HG02623 (cell line): Measurements from ENCODE around the gene EEF1G.
"Not testable (repeated sequence)": the region's sequence is repeated elsewhere in the genome, so short reads cannot be mapped to it uniquely, and the experiment has no call there.

Experiments
- ATAC-seq: cut with Tn5 transposase; IDR thresholded peaks from one replicate; pipeline ENCODE4 v1.9.1; 2021; ENCODE audit warnings: moderate library complexity; ENCODE audit not compliant: unreplicated experiment

Gene EEF1G

GRCh38 chr11:62578541-62578940 is 4.8 kb upstream of the EEF1G start:
- ATAC-seq, result no peak

GRCh38 chr11:62577046-62577714 is 3.5 kb upstream of the EEF1G start:
- ATAC-seq, result no peak

- ATAC-seq, result no peak
Observed at GRCh38 chr11:62575837-62576236, 2.1 kb upstream of the EEF1G start.

- ATAC-seq, result no peak
Observed at GRCh38 chr11:62575156-62575555, 1.5 kb upstream of the EEF1G start.

GRCh38 chr11:62574363-62575071 is 826 bp upstream of the EEF1G start:
- ATAC-seq, result no peak

- no peak for ATAC-seq
Observed at GRCh38 chr11:62573006-62573591, 592 bp downstream of the EEF1G start.

- no peak for ATAC-seq
Observed at GRCh38 chr11:62572431-62572830, 1.3 kb downstream of the EEF1G start.

- not testable (repeated sequence) for ATAC-seq
Observed at GRCh38 chr11:62571493-62571892, 2.2 kb downstream of the EEF1G start.

GRCh38 chr11:62570903-62571302 is 2.8 kb downstream of the EEF1G start:
- not testable (repeated sequence) for ATAC-seq

- no peak for ATAC-seq
Observed at GRCh38 chr11:62569611-62570010, 4.1 kb downstream of the EEF1G start.

- no peak for ATAC-seq
Observed at GRCh38 chr11:62567018-62567633, 6.6 kb downstream of the EEF1G start.

GRCh38 chr11:62566247-62566646 is 7.4 kb downstream of the EEF1G start:
- ATAC-seq, result no peak

- no peak for ATAC-seq
Observed at GRCh38 chr11:62565100-62565802, 8.4 kb downstream of the EEF1G start.

GRCh38 chr11:62561677-62562230 is 11.9 kb downstream of the EEF1G start:
- not testable (repeated sequence) for ATAC-seq

GRCh38 chr11:62560566-62561103 is 13.1 kb downstream of the EEF1G start:
- no peak for ATAC-seq

GRCh38 chr11:62559626-62560025 is 14.1 kb downstream of the EEF1G start:
- ATAC-seq, result not testable (repeated sequence)

GRCh38 chr11:62559204-62559603 is 14.5 kb downstream of the EEF1G start:
- ATAC-seq, result no peak

GRCh38 chr11:62558669-62559068 is 15.0 kb downstream of the EEF1G start:
- ATAC-seq, result no peak

- ATAC-seq, result no peak
Observed at GRCh38 chr11:62556875-62557631, 16.6 kb downstream of the EEF1G start.
